Measurements from ENCODE around the gene GLRX3.

GLRX3 gene

GRCh38 chr10:130192276-130192848 is 56.2 kb downstream of the GLRX3 start:
- TF ChIP-seq, protein P1, sequence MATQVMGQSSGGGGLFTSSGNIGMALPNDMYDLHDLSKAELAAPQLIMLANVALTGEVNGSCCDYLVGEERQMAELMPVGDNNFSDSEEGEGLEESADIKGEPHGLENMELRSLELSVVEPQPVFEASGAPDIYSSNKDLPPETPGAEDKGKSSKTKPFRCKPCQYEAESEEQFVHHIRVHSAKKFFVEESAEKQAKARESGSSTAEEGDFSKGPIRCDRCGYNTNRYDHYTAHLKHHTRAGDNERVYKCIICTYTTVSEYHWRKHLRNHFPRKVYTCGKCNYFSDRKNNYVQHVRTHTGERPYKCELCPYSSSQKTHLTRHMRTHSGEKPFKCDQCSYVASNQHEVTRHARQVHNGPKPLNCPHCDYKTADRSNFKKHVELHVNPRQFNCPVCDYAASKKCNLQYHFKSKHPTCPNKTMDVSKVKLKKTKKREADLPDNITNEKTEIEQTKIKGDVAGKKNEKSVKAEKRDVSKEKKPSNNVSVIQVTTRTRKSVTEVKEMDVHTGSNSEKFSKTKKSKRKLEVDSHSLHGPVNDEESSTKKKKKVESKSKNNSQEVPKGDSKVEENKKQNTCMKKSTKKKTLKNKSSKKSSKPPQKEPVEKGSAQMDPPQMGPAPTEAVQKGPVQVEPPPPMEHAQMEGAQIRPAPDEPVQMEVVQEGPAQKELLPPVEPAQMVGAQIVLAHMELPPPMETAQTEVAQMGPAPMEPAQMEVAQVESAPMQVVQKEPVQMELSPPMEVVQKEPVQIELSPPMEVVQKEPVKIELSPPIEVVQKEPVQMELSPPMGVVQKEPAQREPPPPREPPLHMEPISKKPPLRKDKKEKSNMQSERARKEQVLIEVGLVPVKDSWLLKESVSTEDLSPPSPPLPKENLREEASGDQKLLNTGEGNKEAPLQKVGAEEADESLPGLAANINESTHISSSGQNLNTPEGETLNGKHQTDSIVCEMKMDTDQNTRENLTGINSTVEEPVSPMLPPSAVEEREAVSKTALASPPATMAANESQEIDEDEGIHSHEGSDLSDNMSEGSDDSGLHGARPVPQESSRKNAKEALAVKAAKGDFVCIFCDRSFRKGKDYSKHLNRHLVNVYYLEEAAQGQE (IDR thresholded peaks at IDR 0.05; ENCODE audit: insufficient read depth in 1 of 2, low read depth in 2 of 2, low read length in 2 of 2), result no peak
- TF ChIP-seq FOXP2 (optimal IDR thresholded peaks at IDR 0.05; ENCODE audit: borderline replicate concordance, extremely low read depth, extremely low read length, insufficient read depth) (no peak), SIN3A (IDR thresholded peaks at IDR 0.05; ENCODE audit: borderline replicate concordance, insufficient read depth, low read length) (no peak), POLR2AphosphoS5 (IDR thresholded peaks at IDR 0.05; ENCODE audit: low read depth, low read length) (no peak), TAF1 (IDR thresholded peaks at IDR 0.05; ENCODE audit: borderline replicate concordance, insufficient read depth, low read length) (no peak)

DNA sequence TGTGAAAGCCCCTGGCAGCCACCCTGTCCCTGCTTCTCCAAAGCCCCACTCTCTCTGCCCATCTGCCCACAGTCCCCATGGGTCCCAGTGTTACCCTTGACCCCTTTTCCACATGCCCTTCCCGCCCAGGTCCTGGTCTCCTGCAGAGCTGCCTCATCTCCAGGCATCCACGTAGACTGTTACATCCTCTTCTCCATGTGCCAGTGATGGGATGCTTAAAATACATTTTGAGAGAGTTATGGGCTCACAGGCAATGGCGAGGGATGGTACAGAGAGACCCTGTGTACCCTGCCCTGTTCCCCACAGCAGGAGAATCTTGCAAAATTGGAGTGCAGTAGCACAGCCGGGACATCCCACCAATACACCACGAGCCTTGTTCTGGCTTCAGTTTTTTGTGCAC is 56.8 kb downstream of the GLRX3 start:
- TF ChIP-seq SIN3A (IDR thresholded peaks at IDR 0.05; ENCODE audit: borderline replicate concordance, insufficient read depth, low read length) (no peak), POLR2AphosphoS5 (IDR thresholded peaks at IDR 0.05; ENCODE audit: low read depth, low read length) (no peak), FOXP2 (optimal IDR thresholded peaks at IDR 0.05; ENCODE audit: borderline replicate concordance, extremely low read depth, extremely low read length, insufficient read depth) (no peak), TAF1 (IDR thresholded peaks at IDR 0.05; ENCODE audit: borderline replicate concordance, insufficient read depth, low read length) (no peak)
- TF ChIP-seq, protein P1 (IDR thresholded peaks at IDR 0.05; ENCODE audit: insufficient read depth in 1 of 2, low read depth in 2 of 2, low read length in 2 of 2), result no peak

DNA sequence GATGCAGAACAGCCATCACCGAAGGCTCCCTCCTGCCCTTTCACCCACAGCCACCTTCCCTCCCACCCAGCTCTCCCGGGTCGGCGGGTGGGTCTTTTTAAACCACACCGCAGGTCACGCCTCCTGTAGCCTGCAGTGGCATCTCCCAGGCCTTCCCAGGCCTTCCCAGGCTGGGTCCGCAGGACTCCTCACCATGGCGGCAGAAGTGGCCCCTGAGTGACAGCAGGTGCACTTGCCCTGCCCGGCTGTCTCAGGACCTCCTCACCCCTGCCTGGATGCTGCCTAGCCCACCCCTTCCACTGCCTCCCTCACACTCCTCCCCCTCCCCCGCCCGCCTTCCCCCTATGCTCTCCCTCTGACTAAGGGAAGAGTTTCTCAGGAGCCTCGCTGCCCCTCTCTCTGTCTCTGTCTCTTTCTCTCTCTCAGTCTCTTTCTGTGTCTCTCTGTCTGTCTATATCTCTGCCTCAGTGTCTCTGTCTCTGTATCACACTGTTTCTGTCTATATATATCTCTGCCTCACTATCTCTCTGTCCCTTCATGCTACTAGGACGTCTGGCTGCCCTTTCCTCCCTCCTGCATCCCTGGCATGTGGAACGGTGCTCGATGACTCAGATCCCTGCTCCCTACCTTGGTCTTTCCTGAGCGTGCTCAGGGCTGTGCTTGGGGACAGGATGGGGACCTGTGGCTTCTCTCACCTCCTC is 57.5 kb downstream of the GLRX3 start:
- no peak for TF ChIP-seq SIN3A (IDR thresholded peaks at IDR 0.05; ENCODE audit: borderline replicate concordance, insufficient read depth, low read length)
- TF ChIP-seq, protein P1 (IDR thresholded peaks at IDR 0.05; ENCODE audit: insufficient read depth in 1 of 2, low read depth in 2 of 2, low read length in 2 of 2), result no peak
- TF ChIP-seq FOXP2 (optimal IDR thresholded peaks at IDR 0.05; ENCODE audit: borderline replicate concordance, extremely low read depth, extremely low read length, insufficient read depth), result no peak
- TF ChIP-seq TAF1 (IDR thresholded peaks at IDR 0.05; ENCODE audit: borderline replicate concordance, insufficient read depth, low read length), result no peak
- TF ChIP-seq POLR2AphosphoS5 (IDR thresholded peaks at IDR 0.05; ENCODE audit: low read depth, low read length), result no peak

DNA sequence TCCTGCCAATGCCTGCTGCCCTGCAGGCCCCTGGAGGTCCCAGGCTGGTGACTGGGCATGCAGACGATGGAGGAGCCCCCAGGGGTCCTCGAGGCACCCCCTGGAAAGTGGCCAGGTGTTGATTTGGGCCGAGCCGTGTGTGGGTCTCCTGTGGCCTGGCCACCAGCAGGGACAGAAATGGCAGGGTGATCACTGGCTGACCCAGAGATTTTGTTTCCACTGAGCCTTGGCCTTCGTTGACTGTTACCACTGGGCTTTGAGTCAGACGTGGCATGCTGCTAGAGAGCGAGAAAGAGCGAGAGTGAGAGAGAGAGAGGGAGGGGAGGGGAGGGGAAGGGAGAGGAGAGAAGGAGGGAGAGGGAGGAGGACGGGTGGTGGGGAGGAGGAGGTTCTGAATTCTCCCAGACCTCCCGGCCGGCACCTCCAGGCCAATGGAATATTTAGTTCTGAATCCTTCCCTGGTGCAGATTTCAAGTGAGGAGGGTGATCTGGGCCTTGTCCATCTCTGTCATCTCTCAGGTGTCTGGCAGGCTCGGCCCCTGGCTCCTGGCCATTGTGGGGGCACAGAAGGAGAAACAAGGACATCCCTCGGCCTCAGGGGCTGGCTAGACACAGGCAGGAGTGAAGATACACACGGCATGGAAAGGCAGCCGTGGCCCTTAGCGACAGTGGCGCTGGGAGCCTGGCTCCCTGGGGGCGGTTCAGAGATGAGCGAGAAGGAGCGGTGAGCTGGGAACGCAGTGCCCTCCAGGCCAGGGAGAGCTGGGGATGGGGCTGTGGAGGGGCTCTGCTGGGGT is 58.2 kb downstream of the GLRX3 start:
- TF ChIP-seq TAF1 (IDR thresholded peaks at IDR 0.05; ENCODE audit: borderline replicate concordance, insufficient read depth, low read length) (no peak), POLR2AphosphoS5 (IDR thresholded peaks at IDR 0.05; ENCODE audit: low read depth, low read length) (no peak), SIN3A (IDR thresholded peaks at IDR 0.05; ENCODE audit: borderline replicate concordance, insufficient read depth, low read length) (no peak), FOXP2 (optimal IDR thresholded peaks at IDR 0.05; ENCODE audit: borderline replicate concordance, extremely low read depth, extremely low read length, insufficient read depth) (no peak)
- TF ChIP-seq, protein P1 (IDR thresholded peaks at IDR 0.05; ENCODE audit: insufficient read depth in 1 of 2, low read depth in 2 of 2, low read length in 2 of 2), result no peak
